ENCODE measurements around the gene PDZD2.

The PDZD2 gene

GRCh38 chr5:31794009-31794408 is 155.1 kb downstream of the PDZD2 start:
- DNase-seq (ENCODE audit: extremely low read depth, low read depth): no peak
- no peak overlapping the region for H3K4me3 ChIP-seq (replicated peaks; ENCODE audit: low read depth, low read length)
- no peak for TF ChIP-seq CTCF (IDR thresholded peaks at IDR 0.05; ENCODE audit: low read depth, low read length, missing control alignments)

GRCh38 chr5:31798168-31798567 is 159.2 kb downstream of the PDZD2 start:
- TF ChIP-seq CTCF (IDR thresholded peaks at IDR 0.05; ENCODE audit: low read depth, low read length, missing control alignments): no peak
- DNase-seq (ENCODE audit: extremely low read depth, low read depth): no peak
- H3K4me3 ChIP-seq (replicated peaks; ENCODE audit: low read depth, low read length): no peak overlapping the region

- H3K4me3 ChIP-seq (replicated peaks; ENCODE audit: low read depth, low read length): no peak overlapping the region
- no peak for TF ChIP-seq CTCF (IDR thresholded peaks at IDR 0.05; ENCODE audit: low read depth, low read length, missing control alignments)
- no peak for DNase-seq (ENCODE audit: extremely low read depth, low read depth)
These were observed 161.4 kb downstream of the PDZD2 start for GRCh38 chr5:31800351-31800750.

GRCh38 chr5:31805785-31806400 is 167.0 kb downstream of the PDZD2 start:
- no peak overlapping the region for H3K4me3 ChIP-seq (replicated peaks; ENCODE audit: low read depth, low read length)
- TF ChIP-seq CTCF (IDR thresholded peaks at IDR 0.05; ENCODE audit: low read depth, low read length, missing control alignments): no peak
- no peak for DNase-seq (ENCODE audit: extremely low read depth, low read depth)

- no peak overlapping the region for H3K4me3 ChIP-seq (replicated peaks; ENCODE audit: low read depth, low read length)
- no peak for TF ChIP-seq CTCF (IDR thresholded peaks at IDR 0.05; ENCODE audit: low read depth, low read length, missing control alignments)
- DNase-seq (ENCODE audit: extremely low read depth, low read depth): no peak
These were observed 167.6 kb downstream of the PDZD2 start for GRCh38 chr5:31806561-31806960.

- no peak for TF ChIP-seq CTCF (IDR thresholded peaks at IDR 0.05; ENCODE audit: low read depth, low read length, missing control alignments)
- H3K4me3 ChIP-seq (replicated peaks; ENCODE audit: low read depth, low read length): no peak overlapping the region
- DNase-seq (ENCODE audit: extremely low read depth, low read depth): no peak
These were observed 169.0 kb downstream of the PDZD2 start for GRCh38 chr5:31807789-31808540.
